Keratinocyte (primary cell): Measurements from ENCODE around the gene TXNRD1. TPM values are rescaled to one million over a fixed set of nuclear protein-coding genes. Genes with fewer than 3 reads are reported as not detected.

Source experiments
- DNase-seq: peaks from one replicate; pipeline ENCODE4 v3.0.0-alpha.2; 2011; ENCODE audit warnings: low read depth, missing footprints, low spot score
- FAIRE-seq: peaks from 2 replicates; lab custom pipeline; 2011; peaks lifted over from hg19 to GRCh38; lab: Jason Lieb, UNC
- H2AFZ ChIP-seq: 2 replicates; pipeline ENCODE4 v1.6.0; 2012; ENCODE audit warnings: low read length, control low read depth, inconsistent platforms; ENCODE audit not compliant: control insufficient read depth
- H3K27ac ChIP-seq: 2 replicates; pipeline ENCODE4 v1.5.1; 2011; ENCODE audit warnings: low read length; ENCODE audit not compliant: control insufficient read depth, insufficient read depth
- H3K27me3 ChIP-seq: 3 replicates; pipeline ENCODE4 v1.6.0; 2011; ENCODE audit warnings: low read length; ENCODE audit not compliant: control insufficient read depth, insufficient read depth; ENCODE audit errors: extremely low read depth
- H3K36me3 ChIP-seq, 2 experiments: 2 replicates in 1 of 2; 3 replicates in 1 of 2; pipeline ENCODE4 v1.5.1; 2011; ENCODE audit warnings: low read length in 2 of 2, mild to moderate bottlenecking in 1 of 2; ENCODE audit not compliant: control insufficient read depth in 2 of 2, insufficient read depth in 2 of 2; ENCODE audit errors: extremely low read depth in 1 of 2
- H3K4me1 ChIP-seq: 3 replicates; pipeline ENCODE4 v1.5.1; 2011; ENCODE audit warnings: low read length; ENCODE audit not compliant: control insufficient read depth, insufficient read depth; ENCODE audit errors: extremely low read depth
- H3K4me2 ChIP-seq: 3 replicates; pipeline ENCODE4 v1.6.0; 2011; ENCODE audit warnings: low read depth, low read length; ENCODE audit not compliant: control insufficient read depth, insufficient read depth; ENCODE audit errors: extremely low read depth
- H3K4me3 ChIP-seq, 3 experiments: fragments of 200-600 bp in 1 of 3; sonication (generic) in 1 of 3; 2 replicates in 2 of 3; 3 replicates in 1 of 3; pipeline ENCODE4 v1.5.1; 2011 to 2016; ENCODE audit warnings: low read length in 3 of 3, mild to moderate bottlenecking in 3 of 3, control low read depth in 2 of 3, inconsistent platforms in 1 of 3, low read depth in 1 of 3, mixed read lengths in 1 of 3, mixed run types in 1 of 3, moderate library complexity in 1 of 3; ENCODE audit not compliant: control insufficient read depth in 2 of 3, insufficient read depth in 2 of 3; ENCODE audit errors: extremely low read depth in 1 of 3
- H3K79me2 ChIP-seq: 2 replicates; pipeline ENCODE4 v1.6.0; 2012; ENCODE audit warnings: low read length; ENCODE audit not compliant: control insufficient read depth, insufficient read depth
- H3K9ac ChIP-seq: 3 replicates; pipeline ENCODE4 v1.6.0; 2011; ENCODE audit warnings: low read length; ENCODE audit not compliant: control insufficient read depth, insufficient read depth; ENCODE audit errors: extremely low read depth
- H3K9me1 ChIP-seq: 3 replicates; pipeline ENCODE4 v1.6.0; 2011; ENCODE audit warnings: low read length; ENCODE audit not compliant: control insufficient read depth, insufficient read depth; ENCODE audit errors: extremely low read depth
- H3K9me3 ChIP-seq: 2 replicates; pipeline ENCODE4 v1.5.1; 2012; ENCODE audit warnings: low read depth, low read length; ENCODE audit not compliant: control insufficient read depth
- H4K20me1 ChIP-seq: 3 replicates; pipeline ENCODE4 v1.6.0; 2011; ENCODE audit warnings: low read length; ENCODE audit not compliant: control insufficient read depth, insufficient read depth; ENCODE audit errors: extremely low read depth
- EZH2 ChIP-seq: IDR thresholded peaks from one replicate; pipeline ENCODE4 v1.6.1; 2012; ENCODE audit warnings: inconsistent platforms, mild to moderate bottlenecking, low read length, moderate library complexity
- dilution Hi-C: fragments of 300-500 bp; cut with MboI; formaldehyde crosslinking; loops from one replicate; pipeline ENCODE4 v1.7.0; 2020; ENCODE audit warnings: low sequenced_read_pairs; ENCODE audit not compliant: extremely low pct_ligation_motif_present
- polyA plus RNA-seq, 5 experiments: library from polyadenylated mRNA; depleted of rRNA in 3 of 5; stranded (reverse) in 3 of 5; stranded (forward) in 1 of 5; unstranded in 1 of 5; fragments of >200 nt; gene quantifications; 1 replicate in 1 of 5; 2 replicates in 3 of 5; 3 replicates in 1 of 5; pipeline versions ENCODE4 v1.2.1 to v1.2.3, GENCODE V29; 2011 to 2012; ENCODE audit warnings: missing spikeins in 2 of 5, low read depth in 1 of 5, low replicate concordance in 1 of 5
- TF ChIP-seq, protein P1 (sequence below), 3 experiments: IDR thresholded peaks in 1 of 3; conservative IDR thresholded peaks in 1 of 3; optimal IDR thresholded peaks in 1 of 3; 2 replicates in 2 of 3; 3 replicates in 1 of 3; pipeline versions ENCODE3 to v1.5.1; 2011; ENCODE audit warnings: low read length in 3 of 3, mild to moderate bottlenecking in 3 of 3, moderate library complexity in 2 of 3, control low read depth in 1 of 3, inconsistent platforms in 1 of 3; ENCODE audit not compliant: insufficient read depth in 2 of 3; ENCODE audit errors: extremely low read depth in 1 of 3

The TXNRD1 gene
- polyA plus RNA-seq, 1 donor (not counting 4 experiments of a cell fraction or from before 2014, with no cell fraction given): 88.9 TPM

DNA sequence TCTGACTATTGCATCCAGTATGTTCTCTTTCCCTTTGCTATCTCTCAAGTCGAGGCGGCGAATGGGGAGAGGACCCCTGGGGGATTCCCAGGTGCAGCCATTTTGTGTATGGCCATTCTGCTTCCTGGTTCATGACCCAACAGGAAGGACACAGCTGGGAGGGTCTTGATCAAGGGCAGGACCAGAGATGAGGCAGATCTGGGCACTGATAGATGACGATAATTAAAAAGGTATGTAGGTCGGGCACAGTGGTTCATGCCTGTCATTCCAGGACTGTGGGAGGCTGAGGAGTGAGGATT, 161.9 kb downstream of the TXNRD1 start:
- Histone ChIP-seq H3K9ac (no peak overlapping the region), H3K4me2 (no peak overlapping the region), H3K9me3 (no peaks in the 10 kb centered on the region), H4K20me1 (no peaks in the 10 kb centered on the region), H3K4me1 (peaks cover 9% of the 10 kb centered on the region), H3K4me3 (no peak overlapping the region), H2AFZ (no peak overlapping the region), H3K27ac (no peak overlapping the region), H3K27me3 (no peaks in the 10 kb centered on the region), H3K9me1 (no peaks in the 10 kb centered on the region), H3K79me2 (no peaks in the 10 kb centered on the region), H3K36me3 (no peaks in the 10 kb centered on the region)
- TF ChIP-seq, protein P1, sequence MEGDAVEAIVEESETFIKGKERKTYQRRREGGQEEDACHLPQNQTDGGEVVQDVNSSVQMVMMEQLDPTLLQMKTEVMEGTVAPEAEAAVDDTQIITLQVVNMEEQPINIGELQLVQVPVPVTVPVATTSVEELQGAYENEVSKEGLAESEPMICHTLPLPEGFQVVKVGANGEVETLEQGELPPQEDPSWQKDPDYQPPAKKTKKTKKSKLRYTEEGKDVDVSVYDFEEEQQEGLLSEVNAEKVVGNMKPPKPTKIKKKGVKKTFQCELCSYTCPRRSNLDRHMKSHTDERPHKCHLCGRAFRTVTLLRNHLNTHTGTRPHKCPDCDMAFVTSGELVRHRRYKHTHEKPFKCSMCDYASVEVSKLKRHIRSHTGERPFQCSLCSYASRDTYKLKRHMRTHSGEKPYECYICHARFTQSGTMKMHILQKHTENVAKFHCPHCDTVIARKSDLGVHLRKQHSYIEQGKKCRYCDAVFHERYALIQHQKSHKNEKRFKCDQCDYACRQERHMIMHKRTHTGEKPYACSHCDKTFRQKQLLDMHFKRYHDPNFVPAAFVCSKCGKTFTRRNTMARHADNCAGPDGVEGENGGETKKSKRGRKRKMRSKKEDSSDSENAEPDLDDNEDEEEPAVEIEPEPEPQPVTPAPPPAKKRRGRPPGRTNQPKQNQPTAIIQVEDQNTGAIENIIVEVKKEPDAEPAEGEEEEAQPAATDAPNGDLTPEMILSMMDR (optimal IDR thresholded peaks at IDR 0.05 in 1 of 3, IDR thresholded peaks at IDR 0.05 in 1 of 3, conservative IDR thresholded peaks at IDR 0.05 in 1 of 3; ENCODE audit: extremely low read depth in 1 of 3, insufficient read depth in 2 of 3, low read length in 3 of 3): no peak
- no peak for TF ChIP-seq EZH2
- FAIRE-seq (no peak), DNase-seq (no peak)
- dilution Hi-C loops: no loop called here

DNA sequence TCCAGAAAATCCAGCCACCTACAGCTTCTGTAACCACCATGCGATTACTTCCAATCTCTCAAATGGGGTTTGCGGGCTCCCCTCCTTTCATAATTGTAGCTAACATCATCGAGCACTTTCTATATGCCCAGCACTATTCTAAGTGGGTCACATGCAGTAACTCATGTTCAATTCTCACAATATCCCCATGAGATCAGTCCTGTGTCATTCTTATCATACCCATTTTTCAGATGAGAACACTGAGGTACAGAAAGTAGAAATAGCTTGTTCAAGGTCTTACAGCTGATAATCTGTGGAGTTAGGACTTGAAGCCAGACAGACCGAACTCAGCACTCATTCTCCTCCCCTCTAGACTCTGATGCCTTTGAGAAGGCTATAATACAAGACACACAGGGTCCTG, 162.8 kb downstream of the TXNRD1 start:
- Histone ChIP-seq H3K36me3 (no peaks in the 10 kb centered on the region), H4K20me1 (no peaks in the 10 kb centered on the region), H3K4me3 (no peak overlapping the region), H3K27me3 (no peaks in the 10 kb centered on the region), H3K4me1 (peaks cover 9% of the 10 kb centered on the region), H3K9me1 (no peaks in the 10 kb centered on the region), H3K9ac (no peak overlapping the region), H3K27ac (no peak overlapping the region), H2AFZ (no peak overlapping the region), H3K79me2 (no peaks in the 10 kb centered on the region), H3K4me2 (no peak overlapping the region), H3K9me3 (no peaks in the 10 kb centered on the region)
- TF ChIP-seq, protein P1 (optimal IDR thresholded peaks at IDR 0.05 in 1 of 3, IDR thresholded peaks at IDR 0.05 in 1 of 3, conservative IDR thresholded peaks at IDR 0.05 in 1 of 3; ENCODE audit: extremely low read depth in 1 of 3, insufficient read depth in 2 of 3, low read length in 3 of 3): no peak
- TF ChIP-seq EZH2: no peak
- DNase-seq (no peak), FAIRE-seq (no peak)
- dilution Hi-C loops: no loop called here
